ENCODE results near the gene F2RL3. TPM values are rescaled to one million over a fixed set of nuclear protein-coding genes. Genes with fewer than 3 reads are reported as not detected.

The F2RL3 gene
- polyA plus RNA-seq, 12 donors, result 0.19 to 1.0 (median 0.38) TPM; not detected in 2

- no peak for DNase-seq
These were observed 4.3 kb downstream of the F2RL3 start for GRCh38 chr19:16892868-16893685.

- no peak for DNase-seq
These were observed 4.8 kb downstream of the F2RL3 start for GRCh38 chr19:16893686-16893989.

DNA sequence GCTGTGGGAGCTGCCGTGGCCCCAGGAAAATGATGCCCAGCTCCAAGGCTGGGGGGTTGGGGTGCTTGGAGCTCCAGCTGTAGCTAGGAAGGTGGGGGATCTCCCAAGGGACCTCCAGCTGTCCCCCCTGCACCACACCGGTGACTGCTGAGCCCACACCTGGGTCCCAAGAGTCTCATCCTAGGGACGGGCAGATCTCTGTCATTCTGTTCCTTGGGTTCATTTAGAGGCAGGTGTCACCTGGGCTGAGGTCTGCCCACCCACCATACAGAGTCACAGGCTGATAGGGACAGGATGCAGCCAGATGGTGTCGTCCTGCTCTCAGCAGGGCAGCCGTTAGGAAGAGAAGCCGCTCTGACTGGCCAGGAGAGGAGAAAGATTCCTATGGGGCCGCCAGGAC is 5.3 kb downstream of the F2RL3 start:
- DNase-seq, result no peak

- DNase-seq, result no peak
These were observed 6.8 kb downstream of the F2RL3 start for GRCh38 chr19:16895467-16896145.

GRCh38 chr19:16896146-16897028 is 7.6 kb downstream of the F2RL3 start:
- DNase-seq, result no peak

DNA sequence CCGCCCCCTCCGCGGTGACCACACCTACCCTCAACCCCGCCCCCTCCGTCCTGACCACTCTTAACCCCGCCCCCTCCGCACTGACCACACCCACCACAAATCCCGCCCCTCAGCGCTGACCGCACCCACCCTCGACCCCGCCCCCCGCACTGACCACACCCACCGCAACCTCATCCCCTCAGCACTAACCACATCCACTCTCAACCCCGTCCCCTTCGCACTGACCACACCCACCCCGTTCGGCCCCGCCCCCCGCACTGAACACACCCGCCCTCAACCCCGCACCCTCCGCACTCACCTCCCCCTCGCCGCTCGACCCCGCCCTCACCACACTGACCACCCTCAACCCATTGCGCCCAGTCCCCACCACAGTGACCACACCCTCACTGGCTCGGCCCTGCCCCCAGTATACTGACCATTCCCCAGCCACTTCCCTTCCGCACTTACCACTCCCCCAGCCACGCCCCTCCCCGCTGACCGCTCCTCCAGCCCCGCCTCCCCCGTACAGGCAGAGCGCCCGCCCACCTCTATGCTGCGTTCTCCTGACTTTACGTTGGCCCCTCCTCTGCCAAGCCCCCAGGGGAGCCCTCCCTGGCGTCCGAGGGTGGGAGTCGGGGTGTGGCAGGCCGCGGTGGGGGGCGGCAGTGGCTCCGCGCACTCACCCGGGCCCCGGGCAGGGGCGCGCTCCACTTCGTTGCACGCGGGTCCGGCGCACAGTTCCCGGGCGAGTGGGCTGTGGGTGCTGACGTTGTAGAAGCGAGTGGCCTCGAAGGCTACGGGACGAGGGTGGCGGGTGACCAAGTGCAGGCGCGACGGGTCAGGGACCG is 8.4 kb downstream of the F2RL3 start:
- peak; percentile 72 for DNase-seq

GRCh38 chr19:16897856-16898161 is 9.0 kb downstream of the F2RL3 start:
- no peak for DNase-seq

DNA sequence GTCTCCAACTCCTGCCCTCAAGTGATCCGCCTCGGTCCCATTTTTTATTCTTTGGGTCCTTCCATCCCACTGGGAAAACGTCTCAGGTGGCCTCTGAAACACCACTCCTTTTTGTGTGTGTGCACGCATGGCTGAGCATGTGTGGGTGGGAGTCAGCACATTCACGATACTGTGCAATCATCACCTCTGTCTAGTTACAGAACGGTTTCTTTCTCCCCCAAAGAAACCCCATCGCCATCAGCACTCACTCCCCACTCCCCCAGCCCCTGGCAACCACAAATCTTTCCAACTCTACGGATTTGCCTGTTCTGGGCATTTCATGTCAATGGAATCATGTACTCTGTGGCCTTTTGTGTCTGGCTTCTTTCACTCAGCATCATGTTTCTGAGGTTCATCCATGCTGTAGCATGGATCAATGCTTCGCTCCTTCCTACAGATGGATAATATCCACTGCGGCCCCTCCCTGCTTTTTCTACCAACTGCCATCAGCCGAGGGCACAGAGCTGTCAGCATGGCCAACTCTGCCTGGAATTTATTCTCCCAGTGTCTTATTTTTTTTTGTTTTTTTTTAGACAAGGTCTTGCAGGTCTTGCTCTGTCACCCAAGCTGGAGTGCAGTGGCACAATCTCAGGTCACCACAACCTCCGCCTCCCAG is 9.7 kb downstream of the F2RL3 start:
- DNase-seq, result no peak

GRCh38 chr19:16899566-16900075 is 10.8 kb downstream of the F2RL3 start:
- no peak for DNase-seq

DNA sequence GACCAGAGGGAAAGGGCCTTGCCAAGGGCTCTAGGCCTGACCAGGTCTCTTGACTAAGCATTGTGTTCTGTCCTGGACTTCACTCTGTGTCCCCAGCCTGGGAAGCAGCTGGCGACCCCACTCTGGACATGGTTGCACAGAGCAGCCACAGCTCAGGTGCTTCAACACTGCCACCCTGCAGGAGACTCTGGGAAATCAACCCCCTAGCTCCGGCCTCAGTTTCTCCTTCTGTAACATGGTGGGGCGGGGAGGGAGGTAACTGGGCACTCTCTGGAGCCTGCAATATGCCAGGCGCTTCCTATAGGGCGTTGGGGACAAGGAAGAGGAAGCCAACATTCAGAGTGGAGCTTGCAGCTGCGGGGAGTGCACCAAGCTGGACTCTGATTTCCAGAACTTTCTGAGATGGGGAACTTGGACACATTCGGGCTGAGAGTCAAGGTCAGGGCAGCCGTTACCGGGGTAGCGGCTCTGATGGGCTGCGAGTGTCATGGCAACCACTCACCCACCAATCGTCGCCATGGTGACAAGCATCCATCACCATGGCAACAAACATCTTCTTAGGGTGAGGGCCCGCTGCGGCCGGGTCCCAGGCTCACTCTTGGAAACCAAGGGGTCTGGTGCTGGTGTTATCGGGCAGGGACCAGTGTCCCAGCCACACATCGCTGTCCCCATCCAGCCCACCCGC is 12.8 kb downstream of the F2RL3 start:
- DNase-seq, result no peak

DNA sequence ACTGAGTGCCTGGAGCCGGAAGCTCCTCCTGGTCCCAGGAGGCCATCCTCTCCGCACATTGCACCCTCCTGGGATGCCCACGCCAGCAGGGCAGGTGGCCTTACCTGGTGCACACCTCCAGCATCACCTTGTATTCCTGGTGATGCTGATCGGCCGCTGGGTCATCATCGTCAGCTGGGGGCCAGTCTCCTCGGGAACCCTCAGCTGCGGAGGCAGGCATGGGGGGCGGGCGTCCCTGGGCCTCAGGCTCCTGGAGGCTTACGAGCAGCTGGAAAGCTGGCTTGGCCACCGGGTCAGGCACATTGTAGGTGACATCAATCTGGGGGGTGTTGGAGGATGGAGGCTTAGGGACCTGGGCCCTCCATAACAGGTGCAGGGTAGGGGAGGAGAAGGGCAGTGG is 13.7 kb downstream of the F2RL3 start:
- DNase-seq, result no peak

DNA sequence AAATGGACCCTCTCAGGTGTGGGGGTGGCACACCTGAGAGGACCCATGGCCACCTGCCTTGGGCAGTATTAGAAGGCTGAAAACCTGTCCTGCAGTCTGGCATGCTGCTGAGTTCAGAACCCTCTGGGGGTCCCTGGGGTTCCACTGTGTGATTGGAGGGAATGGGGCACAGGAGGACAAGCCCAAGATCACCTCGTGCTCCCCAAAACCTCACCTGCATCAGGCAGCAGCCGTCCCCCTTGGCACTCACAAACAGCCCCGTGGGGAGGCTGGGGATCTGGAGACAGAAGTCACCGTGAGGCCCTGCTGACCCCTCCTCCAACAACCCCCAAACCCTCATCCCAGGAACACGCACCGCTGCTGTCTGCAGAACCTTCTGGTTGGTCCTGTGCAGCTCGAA is 14.5 kb downstream of the F2RL3 start:
- no peak for DNase-seq

DNA sequence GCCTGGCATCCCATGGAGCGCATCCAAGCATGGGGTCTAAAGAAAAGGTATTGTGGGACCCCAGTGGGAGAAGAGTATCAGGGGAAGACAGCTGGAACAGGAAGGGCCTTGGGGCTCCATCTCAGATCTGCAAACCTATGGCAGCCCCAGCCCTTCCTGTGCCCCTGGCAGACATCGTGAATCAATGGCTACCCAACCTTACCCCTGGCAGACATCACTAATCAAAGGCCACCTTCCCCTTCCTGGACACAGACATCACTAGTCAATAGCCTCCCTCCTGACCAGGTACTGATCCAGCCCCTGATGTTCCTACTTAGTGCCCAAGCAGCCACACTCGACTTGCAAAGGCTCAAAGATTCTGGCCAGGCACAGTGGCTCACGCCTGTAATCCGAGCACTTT is 15.8 kb downstream of the F2RL3 start:
- DNase-seq, result no peak

GRCh38 chr19:16908759-16909158 is 20.0 kb downstream of the F2RL3 start:
- DNase-seq, result no peak

GRCh38 chr19:16911046-16911445 is 22.2 kb downstream of the F2RL3 start:
- no peak for DNase-seq

- DNase-seq, result no peak
These were observed 24.0 kb downstream of the F2RL3 start for GRCh38 chr19:16912780-16913179.

GRCh38 chr19:16914421-16914820 is 25.6 kb downstream of the F2RL3 start:
- DNase-seq, result no peak

DNA sequence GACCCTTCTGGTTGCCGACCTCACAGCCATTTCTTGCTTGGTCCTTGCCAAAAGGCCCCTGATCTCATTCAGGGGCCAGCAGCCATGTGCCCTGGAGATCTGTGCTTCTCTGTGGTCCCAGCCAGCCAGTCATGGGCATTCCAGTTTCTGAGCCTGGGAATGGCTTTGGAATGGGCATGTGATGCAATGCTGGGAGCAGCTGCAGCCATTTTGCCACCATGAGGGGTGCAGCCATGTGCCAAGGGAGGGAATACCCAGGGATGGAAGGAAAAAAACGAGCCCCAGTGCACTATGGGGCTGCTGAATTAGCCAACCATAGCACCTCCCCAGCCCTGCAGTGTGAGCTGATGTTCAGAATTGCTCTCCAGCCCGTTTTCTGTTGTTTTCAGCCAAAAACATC is 26.3 kb downstream of the F2RL3 start:
- no peak for DNase-seq

DNA sequence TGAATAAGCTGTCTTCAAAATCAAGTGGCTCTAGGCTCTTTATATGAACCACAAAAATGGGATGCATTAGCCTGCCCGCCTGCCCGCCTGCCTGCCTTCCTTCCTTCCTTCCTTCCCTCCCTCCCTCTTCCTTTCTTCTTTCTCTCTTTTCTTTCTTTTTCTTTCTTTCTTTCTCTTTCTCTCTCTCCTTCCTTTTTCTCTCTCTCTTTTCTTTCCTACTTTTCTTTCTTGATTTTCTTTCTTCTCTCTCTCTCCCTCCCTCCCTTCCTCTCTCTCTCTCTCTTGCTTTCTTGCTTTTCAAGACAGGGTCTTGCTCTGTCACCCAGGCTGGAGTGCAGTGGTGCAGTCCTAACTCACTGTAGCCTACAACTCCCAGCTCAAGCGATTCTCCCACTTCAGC is 26.9 kb downstream of the F2RL3 start:
- no peak for DNase-seq

DNA sequence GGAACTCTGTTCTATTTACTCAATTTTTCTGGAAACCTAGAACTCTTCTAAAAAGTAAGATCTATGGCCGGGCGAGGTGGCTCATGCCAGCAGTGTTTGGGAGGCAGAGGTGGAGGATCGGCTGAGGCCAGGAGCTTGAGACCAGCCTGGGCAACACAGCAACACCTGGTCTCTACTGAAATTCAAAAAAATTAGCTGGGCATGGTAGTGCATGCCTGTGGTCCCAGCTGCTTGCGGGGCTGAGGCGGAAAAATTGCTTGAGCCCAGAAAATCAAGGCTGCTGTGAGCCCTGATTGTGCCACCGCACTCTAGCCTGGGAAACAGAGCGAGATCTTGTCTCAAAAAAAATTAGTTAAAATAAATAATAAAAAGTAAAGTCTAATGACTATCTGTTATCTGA is 28.6 kb downstream of the F2RL3 start:
- DNase-seq, result no peak

DNA sequence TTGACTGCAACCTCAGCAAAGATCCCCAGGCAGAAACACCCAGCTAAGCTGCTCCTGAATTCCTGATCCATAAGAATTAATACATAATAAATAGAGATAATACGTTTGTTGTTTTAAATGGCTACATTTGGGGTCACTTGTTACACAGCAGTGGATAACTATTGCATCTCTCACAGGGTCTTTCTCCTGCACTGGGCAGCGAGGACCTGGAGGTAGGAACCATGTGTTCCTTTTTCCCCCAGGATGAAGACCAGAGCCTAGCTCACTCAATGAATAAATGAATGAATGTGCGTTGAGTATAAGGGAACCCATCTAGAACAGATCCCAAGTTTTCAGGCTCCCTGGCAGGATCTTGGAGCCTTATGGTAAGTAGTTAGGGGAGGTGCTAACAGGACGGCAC is 30.7 kb downstream of the F2RL3 start:
- no peak for DNase-seq
